GM19324 (cell line): Measurements from ENCODE around the gene IL17RD.

ENCODE experiments used
- ATAC-seq: cut with Tn5 transposase; IDR thresholded peaks from one replicate; pipeline ENCODE4 v1.9.1; 2021; ENCODE audit warnings: mild to moderate bottlenecking, moderate library complexity; ENCODE audit not compliant: unreplicated experiment, low FRiP score

The IL17RD gene

GRCh38 chr3:57160076-57160764, 4.9 kb downstream of the IL17RD start:
- ATAC-seq = no peak

DNA sequence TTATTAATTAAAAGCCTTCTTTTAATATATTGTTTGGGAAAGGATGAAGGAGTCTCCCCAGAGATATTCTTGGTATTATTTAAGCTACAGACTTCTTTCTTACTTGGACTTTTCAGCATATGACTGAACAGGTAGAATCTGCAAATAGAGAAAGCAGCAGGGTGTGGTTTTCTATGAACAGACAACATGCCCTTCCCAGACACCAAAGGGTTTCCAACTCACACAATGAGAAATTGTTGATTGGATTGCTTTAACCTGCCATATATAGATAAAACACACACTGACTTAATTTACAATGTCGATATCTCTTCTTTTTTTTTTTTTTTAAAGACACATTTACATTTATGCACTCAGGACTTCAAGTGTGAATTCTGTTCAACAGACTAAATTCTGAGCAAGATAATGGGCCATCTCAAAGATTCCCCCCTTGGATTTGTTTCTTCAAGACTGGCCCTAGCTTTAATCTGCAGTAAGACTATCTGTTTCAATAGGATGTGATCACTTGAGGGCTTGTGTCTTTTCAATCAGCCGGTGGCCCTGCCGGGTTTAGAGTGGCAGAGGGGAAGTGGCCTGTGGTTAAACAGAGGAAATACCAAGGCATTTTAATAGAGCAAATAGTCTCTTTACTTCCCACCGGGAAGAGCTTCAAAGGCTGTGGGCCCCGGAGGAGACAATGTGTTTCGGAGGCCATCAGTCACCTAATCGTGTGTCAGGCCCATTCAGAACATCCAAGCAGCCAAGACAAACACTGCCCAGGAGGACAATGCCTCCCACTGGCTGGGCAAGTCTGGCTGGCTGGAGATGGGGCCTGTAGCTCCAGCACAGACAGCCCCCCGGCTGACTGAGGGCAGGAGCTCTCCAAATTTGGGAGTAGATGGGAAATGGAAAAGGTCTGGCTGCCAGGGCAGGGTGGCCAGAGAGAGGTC, 6.1 kb downstream of the IL17RD start:
- no peak for ATAC-seq

DNA sequence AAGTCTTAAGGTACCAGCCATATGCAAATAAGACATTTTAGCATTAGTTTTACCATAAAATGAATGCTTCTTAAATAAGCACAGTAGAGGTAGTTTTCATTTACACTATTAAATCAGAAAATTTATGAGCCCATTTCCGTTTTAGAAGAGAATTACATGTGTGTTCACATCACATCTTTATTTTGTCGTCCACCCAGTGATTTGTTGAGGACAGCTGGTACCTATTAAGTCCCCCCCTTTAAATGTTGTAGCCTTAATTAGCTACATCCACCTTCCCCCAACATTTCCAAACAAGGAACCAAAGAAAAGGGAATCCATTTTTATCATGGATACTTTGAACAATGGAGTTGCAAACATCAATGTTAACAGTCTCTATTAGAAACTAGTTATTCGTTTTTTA, 6.8 kb downstream of the IL17RD start:
- ATAC-seq = no peak

- no peak for ATAC-seq
These were observed 7.6 kb downstream of the IL17RD start for GRCh38 chr3:57157545-57157944.

DNA sequence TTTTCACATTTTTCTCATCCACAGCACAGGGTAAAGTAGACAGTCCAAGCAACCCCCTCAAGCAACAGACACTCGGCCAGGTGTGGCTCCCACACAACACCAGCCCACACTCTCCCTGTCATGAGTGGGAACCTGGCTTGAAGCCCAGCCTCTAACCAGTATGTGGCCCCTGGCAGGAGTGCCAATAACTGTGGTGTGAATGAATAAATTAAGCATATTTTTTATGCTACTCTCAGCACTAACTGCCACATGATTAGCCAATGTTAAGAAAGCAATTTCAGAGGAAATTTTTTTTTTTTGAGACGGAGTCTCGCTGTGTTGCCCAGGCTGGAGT, 9.9 kb downstream of the IL17RD start:
- no peak for ATAC-seq

GRCh38 chr3:57154470-57155309, 10.5 kb downstream of the IL17RD start:
- no peak for ATAC-seq

DNA sequence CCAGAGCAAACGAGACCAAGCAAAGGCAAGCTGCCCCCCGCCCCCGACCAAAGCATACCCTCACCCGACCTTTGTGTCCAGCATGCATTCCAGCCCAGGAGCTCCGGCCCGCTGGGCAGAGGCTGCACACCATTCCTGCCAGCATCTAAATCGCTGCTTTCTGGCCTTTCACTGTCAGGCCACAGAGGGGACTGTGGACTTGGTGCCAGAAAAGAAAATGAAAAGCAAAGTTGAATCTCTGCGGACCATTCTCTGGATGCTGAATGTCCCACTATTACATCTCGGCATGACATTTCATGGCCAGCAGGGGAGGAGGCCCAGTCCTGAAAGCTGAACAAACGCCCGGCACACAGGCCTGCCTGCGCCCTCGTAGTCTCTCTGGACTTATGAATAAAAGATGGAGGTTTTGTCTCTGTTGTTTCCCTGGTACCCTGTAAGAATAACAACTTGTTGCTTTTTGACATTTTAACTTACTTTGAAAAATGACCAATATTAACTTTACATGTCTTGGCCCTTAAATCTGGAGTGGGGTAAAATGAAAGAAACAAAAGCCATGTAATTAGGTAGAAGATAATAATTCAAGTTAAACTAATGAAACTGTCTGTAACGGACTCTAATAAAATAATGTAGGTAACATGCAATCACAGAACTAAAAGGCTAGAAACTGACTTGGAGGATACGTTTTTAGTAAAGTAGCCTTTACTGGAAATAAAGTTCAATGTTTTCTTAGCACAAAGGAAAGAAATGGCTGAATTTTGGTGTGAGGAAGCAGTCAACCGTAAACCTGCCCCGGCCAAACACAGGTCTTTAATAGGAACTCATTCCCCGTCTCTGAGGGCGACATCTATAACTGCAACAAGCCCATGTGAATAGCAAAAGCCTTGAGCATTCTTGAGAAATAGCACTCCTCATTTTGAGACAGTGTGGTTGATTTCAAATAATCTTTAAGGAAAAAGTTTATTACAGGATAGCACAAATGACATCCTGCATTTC, 12.7 kb downstream of the IL17RD start:
- ATAC-seq = no peak

DNA sequence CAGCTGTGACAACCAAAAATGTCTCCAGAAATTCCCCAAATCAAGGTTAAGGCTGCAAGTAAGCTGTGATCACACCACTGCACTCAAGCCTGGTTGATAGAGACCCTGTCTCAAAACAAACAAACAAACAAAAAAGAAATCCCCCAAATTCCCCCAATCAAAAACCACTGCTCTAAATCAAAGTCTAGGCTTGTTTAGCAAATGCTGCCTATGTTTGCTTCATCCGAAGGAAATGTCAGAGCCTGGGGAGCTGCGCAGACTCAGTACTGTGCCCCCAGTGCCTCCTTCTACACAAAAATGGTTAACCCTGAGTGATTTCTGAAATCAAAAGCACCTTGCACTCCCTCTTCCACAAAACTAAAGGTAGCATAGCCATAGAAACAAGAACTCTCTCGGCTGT, 13.4 kb downstream of the IL17RD start:
- no peak for ATAC-seq

DNA sequence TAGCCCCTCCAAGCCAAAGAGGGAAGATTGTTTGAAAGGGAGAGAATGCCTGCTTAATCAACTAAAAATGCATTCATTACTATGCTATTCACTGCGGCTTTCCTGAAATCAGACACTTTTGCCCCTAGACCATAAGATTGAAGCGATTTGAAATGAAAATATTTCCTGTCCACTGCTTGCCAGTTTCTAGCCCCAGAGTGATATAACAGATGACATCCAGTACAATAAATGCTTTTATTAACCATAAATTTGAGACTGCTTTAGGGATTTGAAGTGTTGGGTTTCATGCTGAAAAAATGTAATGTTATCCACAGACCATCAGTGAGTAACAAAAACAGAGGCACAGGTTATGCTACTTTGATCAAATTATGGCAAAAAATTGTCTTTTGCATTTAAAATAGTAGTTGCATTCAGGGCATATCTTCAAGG, 14.1 kb downstream of the IL17RD start:
- ATAC-seq = no peak

DNA sequence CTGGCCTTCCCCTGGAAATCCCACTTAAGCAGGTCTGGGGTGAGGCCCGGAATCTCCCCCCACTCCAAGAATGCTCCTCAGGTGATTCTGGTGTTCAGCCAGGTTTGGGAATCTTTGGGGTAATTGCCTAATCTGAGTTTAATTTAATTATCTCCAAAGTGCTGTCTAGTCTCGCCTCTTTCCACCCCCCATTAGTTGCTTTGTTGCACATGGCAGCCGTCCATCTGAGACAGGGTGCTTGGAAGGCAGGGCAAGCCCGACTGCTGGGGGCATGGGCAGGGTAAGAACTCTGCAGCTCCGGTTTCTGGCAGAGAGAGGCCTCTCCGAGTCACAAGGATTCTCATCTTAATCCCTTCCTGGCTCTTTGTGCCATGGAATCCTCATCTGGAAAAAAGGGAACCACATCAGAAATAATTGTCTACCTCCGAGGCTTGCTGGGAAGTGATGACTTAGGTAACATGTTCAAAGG, 15.0 kb downstream of the IL17RD start:
- no peak for ATAC-seq

GRCh38 chr3:57147071-57147470, 18.1 kb downstream of the IL17RD start:
- no peak for ATAC-seq

DNA sequence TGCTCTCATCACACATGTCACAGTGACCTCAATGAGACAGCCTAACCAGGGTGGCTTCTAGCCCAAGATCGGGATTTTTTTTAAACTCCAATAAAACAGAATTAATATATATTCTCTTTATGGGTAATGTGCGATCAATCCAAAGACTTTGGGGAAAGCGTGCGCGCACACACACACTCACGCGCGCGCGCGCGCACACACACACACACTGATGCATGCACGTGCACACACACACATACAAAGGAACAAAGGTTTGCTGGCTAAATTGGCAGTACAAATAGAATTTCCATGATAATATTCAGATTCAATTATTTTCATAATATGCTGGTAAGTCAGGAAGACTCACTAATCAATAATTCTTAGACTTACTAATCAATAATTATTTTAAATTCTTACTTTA, 19.3 kb downstream of the IL17RD start:
- no peak for ATAC-seq

- ATAC-seq = no peak
These were observed 20.2 kb downstream of the IL17RD start for GRCh38 chr3:57144952-57145351.

DNA sequence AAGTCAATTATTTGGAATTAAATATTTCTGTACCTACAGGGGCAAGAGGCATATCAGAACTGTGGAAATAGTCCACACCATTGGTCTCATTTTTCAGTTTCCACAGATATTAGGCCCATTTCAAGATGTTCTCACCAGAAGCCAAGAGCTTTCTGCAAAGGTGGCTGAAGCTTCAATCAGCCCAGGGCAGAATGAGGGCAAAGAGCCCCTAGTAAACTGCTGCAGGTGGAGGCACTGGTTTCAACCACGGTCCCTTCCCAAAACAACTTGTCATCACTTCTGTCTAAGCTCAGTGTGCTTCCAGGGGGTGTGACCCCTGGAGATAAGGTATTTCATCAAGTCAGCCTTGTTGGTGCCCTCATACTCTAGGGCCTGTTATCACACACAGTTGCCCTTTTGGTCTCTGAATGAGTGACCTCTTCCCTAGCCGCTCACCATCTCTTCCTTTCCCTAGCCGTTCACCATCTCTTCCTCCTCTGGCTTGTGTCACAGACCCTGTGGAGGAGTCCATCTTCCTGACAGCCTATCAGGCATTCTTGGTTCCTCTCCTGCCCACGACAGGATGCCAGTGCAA, 21.2 kb downstream of the IL17RD start:
- no peak for ATAC-seq

DNA sequence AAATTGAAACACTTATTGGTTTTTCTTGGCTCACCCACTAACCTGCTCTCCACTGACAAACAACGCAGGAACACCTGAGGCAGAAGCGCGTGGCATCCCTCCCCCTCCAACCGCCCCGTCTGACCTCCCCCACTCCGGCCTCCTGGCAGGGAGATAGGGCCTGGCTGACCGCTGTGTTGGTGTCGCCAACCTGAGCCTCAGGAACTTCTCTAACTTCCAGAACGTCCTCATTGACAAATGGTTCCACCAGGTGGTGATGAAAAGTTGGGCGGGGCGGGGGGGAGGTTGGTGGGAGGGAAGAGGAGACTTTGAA, 22.8 kb downstream of the IL17RD start:
- ATAC-seq = no peak

- ATAC-seq = no peak
These were observed 23.3 kb downstream of the IL17RD start for GRCh38 chr3:57141719-57142410.

DNA sequence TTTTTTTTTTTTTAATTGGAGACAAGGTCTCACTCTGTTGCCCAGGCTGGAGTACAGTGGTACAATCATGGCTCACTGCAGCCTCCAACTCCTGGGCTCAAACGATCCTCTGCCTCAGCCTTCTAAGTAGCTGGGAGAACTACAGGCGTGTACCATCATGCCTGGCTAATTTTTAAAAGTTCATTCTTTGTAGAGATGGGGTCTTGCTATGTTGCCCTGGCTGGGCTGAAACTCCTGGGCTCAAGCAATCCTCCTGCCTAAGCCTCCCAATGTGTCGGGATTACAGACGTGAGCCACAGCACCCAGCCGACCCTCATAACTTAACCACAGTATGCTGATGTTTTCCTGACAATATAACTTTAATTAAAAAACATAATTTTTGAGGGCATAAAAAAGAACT, 24.3 kb downstream of the IL17RD start:
- no peak for ATAC-seq

GRCh38 chr3:57135964-57136719, 29.0 kb downstream of the IL17RD start:
- no peak for ATAC-seq
